GM21529 (cell line): ENCODE data around the gene PLA2G15.
"Not testable (repeated sequence)": the region's sequence is repeated elsewhere in the genome, so short reads cannot be mapped to it uniquely, and the experiment has no call there.

Source experiments
- ATAC-seq: cut with Tn5 transposase; IDR thresholded peaks from one replicate; pipeline ENCODE4 v1.9.1; 2021; ENCODE audit not compliant: unreplicated experiment

Gene PLA2G15

GRCh38 chr16:68275611-68276191 is 30.5 kb downstream of the PLA2G15 start:
- peak; percentile 58 for ATAC-seq

DNA sequence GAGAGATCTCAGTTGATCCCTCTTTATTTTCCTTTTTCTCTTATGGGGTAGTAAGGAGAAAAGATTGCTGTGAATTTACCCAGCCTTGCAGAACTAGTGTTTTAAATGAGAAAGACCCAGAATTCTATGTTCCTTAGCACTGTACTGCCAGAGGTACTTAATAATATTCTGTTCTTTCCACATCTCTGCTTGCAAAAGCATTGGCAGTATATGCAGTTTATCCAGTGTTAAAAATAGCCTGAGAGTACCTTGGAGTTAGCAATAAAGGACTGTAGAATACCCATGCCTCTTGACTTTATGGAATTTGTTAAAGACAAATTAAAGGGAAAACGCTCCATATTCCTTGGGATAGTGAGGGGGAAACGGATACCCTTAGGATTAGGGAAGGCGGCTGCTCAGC is 31.1 kb downstream of the PLA2G15 start:
- ATAC-seq, result no peak

GRCh38 chr16:68279726-68280558 is 34.8 kb downstream of the PLA2G15 start:
- no peak for ATAC-seq

GRCh38 chr16:68281368-68282063 is 36.3 kb downstream of the PLA2G15 start:
- no peak for ATAC-seq

GRCh38 chr16:68282064-68282452 is 36.9 kb downstream of the PLA2G15 start:
- no peak for ATAC-seq

DNA sequence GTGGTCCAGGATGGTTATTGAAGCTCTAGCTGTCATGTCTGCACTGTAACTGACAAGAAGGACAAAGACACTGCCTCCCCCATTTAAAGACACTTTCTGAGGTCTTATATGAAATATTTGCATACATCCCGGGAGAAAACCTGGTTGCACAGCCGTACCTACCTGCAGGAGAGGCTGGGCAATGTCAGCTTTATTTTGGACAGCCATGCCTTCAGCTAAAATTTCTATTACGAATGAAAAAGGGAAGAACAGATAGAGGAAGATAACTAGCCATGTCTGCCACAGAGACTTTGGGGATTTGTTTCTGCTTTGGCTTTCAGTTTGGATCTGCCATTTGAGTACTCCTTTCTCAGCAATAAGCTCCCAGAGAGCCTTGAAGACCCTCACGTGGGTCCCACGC is 38.2 kb downstream of the PLA2G15 start:
- ATAC-seq, result no peak

DNA sequence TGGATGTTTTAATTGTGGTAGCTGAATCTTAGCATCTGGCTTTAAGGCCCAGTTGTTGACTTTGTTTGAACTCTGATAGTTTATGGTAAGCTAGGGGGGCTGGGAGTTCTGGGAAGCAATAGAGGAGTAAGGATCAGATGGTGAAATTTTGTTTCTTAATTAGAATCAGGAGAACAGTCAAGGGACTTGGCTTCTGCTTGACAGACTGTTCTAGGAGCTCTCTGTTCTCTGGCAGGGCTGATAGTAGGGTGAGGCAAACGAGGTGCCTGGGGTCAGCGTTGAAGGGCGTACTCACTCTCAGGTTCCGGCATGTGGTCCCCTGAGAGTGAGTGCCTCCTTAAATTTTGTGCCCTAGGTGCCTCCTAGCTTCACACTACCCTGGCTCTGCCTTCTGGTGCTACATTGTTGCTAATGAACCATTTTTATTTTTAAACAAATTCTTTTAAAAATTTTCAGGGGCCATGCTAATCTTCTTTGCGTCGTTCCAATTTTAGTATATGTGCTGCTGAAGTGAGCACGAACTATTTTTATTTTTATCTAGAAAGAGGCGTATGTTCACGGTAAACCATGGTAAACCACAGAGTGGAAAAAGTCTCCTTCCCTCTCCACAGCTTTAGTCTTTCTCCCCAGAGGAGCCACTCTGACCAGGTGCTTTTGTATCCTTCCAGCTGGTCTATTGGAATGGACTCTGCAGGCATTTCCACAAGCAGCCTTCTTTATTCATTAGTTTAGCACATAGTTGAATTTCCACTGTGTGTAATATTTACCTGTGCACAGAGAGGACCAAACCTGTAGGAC is 38.8 kb downstream of the PLA2G15 start:
- ATAC-seq, result peak; percentile 42

DNA sequence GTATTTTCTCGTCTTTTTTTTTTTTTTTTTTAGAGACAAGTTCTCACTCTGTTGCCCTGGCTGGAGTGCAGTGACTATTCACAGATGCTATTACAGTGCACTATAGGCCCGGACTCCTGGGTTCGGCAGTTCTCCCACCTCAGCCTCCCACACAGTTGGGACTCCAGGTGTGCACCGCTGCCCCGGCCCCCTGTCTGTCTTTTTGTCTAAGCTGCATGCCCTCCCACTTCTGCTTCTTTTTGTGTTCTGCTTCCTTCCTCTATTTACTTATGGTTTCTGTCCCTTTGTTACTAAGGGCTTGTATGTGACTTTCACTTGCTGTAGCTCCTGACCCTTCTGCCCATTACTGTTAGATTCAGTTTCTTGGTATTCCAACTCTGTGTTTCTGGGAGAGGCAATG is 39.7 kb downstream of the PLA2G15 start:
- ATAC-seq, result peak; percentile 56

- no peak for ATAC-seq
These were observed 40.5 kb downstream of the PLA2G15 start for GRCh38 chr16:68285683-68286082.

- ATAC-seq, result no peak
These were observed 41.2 kb downstream of the PLA2G15 start for GRCh38 chr16:68286153-68287074.

DNA sequence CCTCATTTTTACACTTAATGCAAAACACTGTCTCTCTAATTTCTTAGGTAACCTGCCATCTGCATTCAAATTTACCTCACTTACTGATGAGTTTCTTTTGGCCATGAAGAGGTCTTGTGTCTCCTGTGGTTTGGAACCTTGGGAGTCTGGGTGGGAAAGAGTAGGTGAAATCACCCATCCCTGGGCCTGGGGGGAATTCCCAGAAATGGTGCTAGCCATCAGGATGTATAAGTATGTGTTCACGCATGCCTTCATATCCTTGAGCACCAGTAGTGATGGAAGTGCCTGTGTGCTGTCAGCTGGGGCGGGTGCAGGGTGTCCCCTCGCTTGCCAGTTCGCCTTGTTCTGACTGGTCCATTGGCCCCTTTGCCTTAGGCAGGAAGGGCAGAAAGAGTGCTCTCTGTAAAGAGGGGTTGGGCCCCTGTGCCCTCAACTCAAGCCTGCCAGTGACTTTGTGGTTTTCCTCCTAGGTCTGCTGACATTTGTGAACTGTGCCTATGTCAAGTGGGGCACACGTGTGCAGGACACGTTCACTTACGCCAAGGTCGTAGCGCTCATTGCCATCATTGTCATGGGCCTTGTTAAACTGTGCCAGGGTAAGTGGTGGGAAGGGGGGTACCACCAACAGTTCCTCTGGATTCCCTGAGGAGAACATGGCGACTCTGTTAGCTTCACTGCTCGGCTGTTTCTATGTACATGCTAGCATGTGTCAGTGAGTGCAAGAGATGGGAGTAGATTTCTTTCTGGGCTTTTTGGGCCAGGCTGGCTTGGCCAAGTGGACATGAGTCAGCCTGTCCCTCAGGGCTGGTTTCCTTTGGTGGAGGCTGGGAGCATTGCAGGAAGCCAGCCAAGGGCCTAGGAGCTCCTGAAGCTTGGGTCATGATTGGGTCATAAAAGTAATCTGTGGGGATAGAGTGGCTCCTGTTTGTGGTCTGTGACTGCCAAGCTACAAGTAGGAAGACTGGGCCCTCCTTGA is 42.4 kb downstream of the PLA2G15 start:
- ATAC-seq, result no peak

DNA sequence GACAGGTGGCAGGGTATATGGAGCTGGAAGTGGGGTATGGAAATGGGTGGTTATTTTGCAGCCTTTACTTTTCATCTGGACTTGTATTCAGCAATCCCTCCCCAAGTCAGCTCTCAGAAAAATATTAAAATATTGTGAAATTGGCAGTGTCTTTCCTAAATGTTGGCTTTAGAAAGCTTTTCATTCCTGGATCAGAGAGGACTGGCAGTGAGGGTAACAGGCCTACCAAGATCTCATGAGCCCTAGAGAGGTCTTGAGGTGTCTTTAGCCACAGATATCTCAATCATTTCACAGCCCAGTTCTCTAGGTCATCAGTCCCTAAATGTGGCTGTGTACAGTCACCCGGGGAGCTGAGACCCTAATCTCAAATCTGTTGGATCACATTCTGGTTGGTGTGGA is 43.1 kb downstream of the PLA2G15 start:
- ATAC-seq, result no peak

DNA sequence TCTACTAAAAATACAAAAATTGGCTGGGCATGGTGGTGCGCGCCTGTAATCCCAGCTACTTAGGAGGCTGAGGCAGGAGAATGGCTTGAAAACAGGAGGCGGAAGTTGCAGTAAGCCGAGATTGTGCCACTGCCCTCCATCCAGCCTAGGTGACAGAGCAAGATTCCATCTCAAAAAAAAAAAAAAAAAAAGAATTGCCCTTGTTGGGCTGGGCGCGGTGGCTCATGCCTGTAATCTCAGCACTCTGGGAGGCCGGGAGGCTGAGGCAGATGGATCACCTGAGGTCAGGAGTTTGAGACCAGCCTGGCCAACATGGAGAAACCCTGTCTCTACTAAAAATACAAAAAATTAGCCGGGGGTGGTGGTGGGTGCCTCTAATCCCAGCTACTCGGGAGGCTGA is 43.6 kb downstream of the PLA2G15 start:
- ATAC-seq, result not testable (repeated sequence)

- no peak for ATAC-seq
These were observed 44.0 kb downstream of the PLA2G15 start for GRCh38 chr16:68289202-68289601.

GRCh38 chr16:68289621-68290329 is 44.6 kb downstream of the PLA2G15 start:
- ATAC-seq, result peak; percentile 81

- no peak for ATAC-seq
These were observed 45.3 kb downstream of the PLA2G15 start for GRCh38 chr16:68290450-68290849.

DNA sequence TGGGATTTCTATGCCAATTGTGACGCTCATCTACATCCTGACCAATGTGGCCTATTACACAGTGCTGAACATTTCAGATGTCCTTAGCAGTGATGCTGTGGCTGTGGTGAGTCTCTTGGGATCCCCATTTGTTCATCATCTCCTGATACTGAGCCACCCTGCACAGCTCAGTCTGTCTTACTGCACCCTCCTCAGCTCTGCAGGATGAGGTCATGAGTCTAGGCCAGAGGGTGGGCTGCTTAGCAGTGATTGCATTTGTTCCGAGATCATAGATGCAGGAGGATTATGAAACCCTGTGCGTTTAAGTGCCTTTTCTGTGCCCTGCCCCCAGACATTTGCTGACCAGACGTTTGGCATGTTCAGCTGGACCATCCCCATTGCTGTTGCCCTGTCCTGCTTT is 46.1 kb downstream of the PLA2G15 start:
- no peak for ATAC-seq

- ATAC-seq, result no peak
These were observed 47.3 kb downstream of the PLA2G15 start for GRCh38 chr16:68292425-68292824.
